Transverse colon (tissue), 4 donors: Measurements from ENCODE around the gene CELA2B. TPM values are rescaled to one million over a fixed set of nuclear protein-coding genes. Genes with fewer than 3 reads are reported as not detected.
"Not testable (repeated sequence)": the region's sequence is repeated elsewhere in the genome, so short reads cannot be mapped to it uniquely, and the experiment has no call there.

Experiments used
- DNase-seq: peaks from one replicate; pipeline ENCODE4 v3.0.0-alpha.2; 2019
- H3K27ac ChIP-seq, 4 donors: fragments of 200-600 bp; sonication (generic); 2 replicates each; pipeline ENCODE4 v1.5.1; 2016 to 2018; ENCODE audit warnings: inconsistent platforms in 4 of 4
- H3K27me3 ChIP-seq: fragments of 200-600 bp; sonication (generic); 2 replicates; pipeline ENCODE4 v1.5.1; 2017; ENCODE audit warnings: inconsistent platforms
- H3K36me3 ChIP-seq, 4 donors: fragments of 200-600 bp; sonication (generic); 2 replicates each; pipeline ENCODE4 v1.5.1; 2017 to 2019; ENCODE audit warnings: inconsistent platforms in 4 of 4
- H3K4me1 ChIP-seq, 4 donors: fragments of 200-600 bp; sonication (generic); 2 replicates each; pipeline ENCODE4 v1.5.1; 2017 to 2020; ENCODE audit warnings: inconsistent platforms in 4 of 4
- H3K4me3 ChIP-seq, 4 donors: fragments of 200-600 bp; sonication (generic); 1 replicate in 1 of 4; 2 replicates in 3 of 4; pipeline versions ENCODE4 v1.5.1 to v1.6.1; 2017 to 2019; ENCODE audit warnings: inconsistent platforms in 4 of 4
- H3K9me3 ChIP-seq, 2 donors: fragments of 200-600 bp; sonication (generic); 2 replicates each; pipeline ENCODE4 v1.5.1; 2017 to 2019; ENCODE audit warnings: inconsistent platforms in 2 of 2
- EP300 ChIP-seq: sonication (generic); formaldehyde crosslinking; IDR thresholded peaks from one replicate; pipeline ENCODE4 v1.6.1; 2017; ENCODE audit warnings: antibody characterized with exemption, low read depth
- POLR2A ChIP-seq: fragments of 450-650 bp; IDR thresholded peaks from one replicate; pipeline ENCODE4 v1.6.1; 2016; ENCODE audit warnings: antibody characterized with exemption, mild to moderate bottlenecking, moderate library complexity
- POLR2AphosphoS5 ChIP-seq, 3 donors: sonication (generic); formaldehyde crosslinking; IDR thresholded peaks; one replicate each; pipeline ENCODE4 v1.6.1; 2016; ENCODE audit warnings: antibody characterized with exemption in 3 of 3
- WGBS, 2 donors: methylation state at CpG; one replicate each; pipeline ENCODE4 v1.1.5; 2018; ENCODE audit warnings: low coverage in 1 of 2; 5-methylcytosine and 5-hydroxymethylcytosine counted together
- in situ Hi-C, 4 donors: fragments of 200-750 bp; cut with MboI; loops; one replicate each; pipeline versions ENCODE4 v1.15.0 to v1.15.1; 2017; ENCODE audit warnings: low sequenced_read_pairs in 3 of 4, low pct_ligation_motif_present in 1 of 4, low pct_unique_long_range_greater_than_20kb in 1 of 4
- intact Hi-C: fragments of 100-400 bp; cut with DNase I; formaldehyde crosslinking; loops from one replicate; pipeline ENCODE4 v1.15.1; 2023; ENCODE audit warnings: low total_unique reads
- total RNA-seq, 4 donors: library from RNA; depleted of rRNA; stranded (reverse); fragments of >200 nt; gene quantifications; one replicate each; pipeline ENCODE4 v1.1.0, GENCODE V29; 2016
- TF ChIP-seq, protein P1 (sequence below), 5 experiments: fragments of 200-600 bp in 3 of 5; fragments of 450-650 bp in 2 of 5; sonication (generic) in 3 of 5; IDR thresholded peaks; 1 replicate in 2 of 5; 2 replicates in 3 of 5; pipeline ENCODE4 v1.5.1; 2016 to 2017; ENCODE audit warnings: antibody characterized with exemption in 5 of 5, inconsistent platforms in 3 of 5, mild to moderate bottlenecking in 2 of 5, moderate library complexity in 1 of 5

CELA2B gene
- total RNA-seq, 4 donors from 2014 or later: not detected

DNA sequence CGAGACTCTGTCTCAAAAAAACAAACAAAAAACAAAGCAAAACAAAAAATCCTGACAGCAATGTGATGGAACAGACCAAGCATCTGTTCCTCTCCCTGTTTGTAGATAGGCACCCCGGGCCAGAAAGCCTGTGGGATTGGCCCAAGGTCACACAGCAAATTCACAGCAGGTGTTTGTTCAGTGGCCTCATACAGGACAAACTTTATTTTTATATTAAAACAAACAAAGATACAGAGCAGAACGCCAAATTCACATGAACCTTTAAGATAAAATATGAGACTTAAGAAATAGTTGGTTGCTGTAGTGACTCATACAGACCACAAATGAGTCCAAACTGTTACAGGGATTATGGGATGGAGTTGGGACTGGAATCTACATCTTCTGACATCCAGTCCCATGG is 21.6 kb upstream of the CELA2B start:
- intact Hi-C loops: no loop called here
- no peak overlapping the region for H3K27ac ChIP-seq
- WGBS, 2 donors: 55% methylated on average over 3 of the region's 3 CpGs; no CpG with 5 or more reads in 1 of the 2 donors

DNA sequence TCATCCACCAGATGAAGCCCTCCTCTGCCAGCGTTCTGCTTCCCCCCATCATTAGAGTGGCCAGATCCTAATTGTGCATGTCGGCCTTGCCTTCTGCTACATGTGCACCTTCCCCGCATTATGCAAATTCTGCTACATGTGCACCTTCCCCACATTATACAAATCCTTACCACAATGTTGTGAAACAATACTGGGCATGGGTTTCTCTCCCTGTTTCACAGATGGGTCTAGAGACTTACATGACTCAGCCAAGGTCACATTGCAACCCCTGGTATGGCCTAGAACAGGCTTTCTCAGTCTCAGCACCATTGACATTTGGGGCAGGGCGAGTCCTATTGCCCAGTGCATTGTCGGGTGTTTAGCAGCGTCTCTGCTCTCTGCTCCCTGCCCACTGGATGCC is 20.4 kb upstream of the CELA2B start:
- H3K27ac ChIP-seq: no peak overlapping the region

More for the DNA sequence above, 21.6 kb upstream of the CELA2B start:
- DNase-seq: no peak
- H3K27me3 ChIP-seq: no peaks in the 10 kb centered on the region
- H3K36me3 ChIP-seq: no peaks in the 10 kb centered on the region
- in situ Hi-C loops: no loop called here
- H3K9me3 ChIP-seq: no peaks in the 10 kb centered on the region
- no peak overlapping the region for H3K4me3 ChIP-seq
- TF ChIP-seq POLR2A: no peak
- TF ChIP-seq EP300: no peak
- TF ChIP-seq POLR2AphosphoS5 (IDR thresholded peaks at IDR 0.05): no peak
- TF ChIP-seq, protein P1, sequence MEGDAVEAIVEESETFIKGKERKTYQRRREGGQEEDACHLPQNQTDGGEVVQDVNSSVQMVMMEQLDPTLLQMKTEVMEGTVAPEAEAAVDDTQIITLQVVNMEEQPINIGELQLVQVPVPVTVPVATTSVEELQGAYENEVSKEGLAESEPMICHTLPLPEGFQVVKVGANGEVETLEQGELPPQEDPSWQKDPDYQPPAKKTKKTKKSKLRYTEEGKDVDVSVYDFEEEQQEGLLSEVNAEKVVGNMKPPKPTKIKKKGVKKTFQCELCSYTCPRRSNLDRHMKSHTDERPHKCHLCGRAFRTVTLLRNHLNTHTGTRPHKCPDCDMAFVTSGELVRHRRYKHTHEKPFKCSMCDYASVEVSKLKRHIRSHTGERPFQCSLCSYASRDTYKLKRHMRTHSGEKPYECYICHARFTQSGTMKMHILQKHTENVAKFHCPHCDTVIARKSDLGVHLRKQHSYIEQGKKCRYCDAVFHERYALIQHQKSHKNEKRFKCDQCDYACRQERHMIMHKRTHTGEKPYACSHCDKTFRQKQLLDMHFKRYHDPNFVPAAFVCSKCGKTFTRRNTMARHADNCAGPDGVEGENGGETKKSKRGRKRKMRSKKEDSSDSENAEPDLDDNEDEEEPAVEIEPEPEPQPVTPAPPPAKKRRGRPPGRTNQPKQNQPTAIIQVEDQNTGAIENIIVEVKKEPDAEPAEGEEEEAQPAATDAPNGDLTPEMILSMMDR (IDR thresholded peaks at IDR 0.05): no peak
- H3K4me1 ChIP-seq: no peaks in the 10 kb centered on the region

DNA sequence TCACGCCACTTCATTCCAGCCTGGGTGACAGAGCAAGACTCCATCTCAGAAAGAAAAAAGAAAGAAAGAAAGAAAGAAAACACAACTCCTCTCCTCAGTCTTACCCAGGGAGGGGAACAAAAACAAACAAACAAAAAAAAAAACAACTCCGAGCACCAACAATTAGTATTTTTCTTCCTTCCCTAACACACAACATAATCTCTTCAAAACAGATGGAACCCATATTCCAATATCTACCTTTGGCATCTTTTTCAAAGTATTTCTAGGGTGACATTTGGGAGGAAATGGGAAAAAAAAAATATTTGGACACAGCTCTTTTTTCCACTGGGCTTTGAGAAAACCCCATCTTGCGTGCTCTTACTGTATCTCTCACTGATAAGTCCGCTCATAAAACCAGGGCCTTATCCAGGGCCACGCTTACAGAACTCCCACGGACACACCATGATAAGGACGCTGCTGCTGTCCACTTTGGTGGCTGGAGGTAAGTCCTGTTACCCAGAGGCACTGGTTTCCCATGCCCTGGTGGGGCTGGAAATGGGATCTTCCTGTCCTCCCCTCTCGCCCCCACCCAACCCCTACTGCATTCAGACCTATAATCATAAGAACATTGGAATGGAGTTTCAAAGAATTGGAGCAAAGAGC is 19.5 kb upstream of the CELA2B start, which contains the start of gene CELA2A:
Gene CELA2A (plus strand): TSS at position 420 of the 642 bp plus-strand sequence. CDS start 22 bp downstream, at position 442.
- no peak within 1 kb of the TSS for H3K27ac ChIP-seq
- no peaks in the 10 kb centered on the region for H3K27me3 ChIP-seq
- no peak for DNase-seq
- TF ChIP-seq POLR2AphosphoS5 (IDR thresholded peaks at IDR 0.05): no peak
- no peak for TF ChIP-seq POLR2A
- no peak for TF ChIP-seq EP300
- TF ChIP-seq, protein P1 (IDR thresholded peaks at IDR 0.05): no peak
- no peak within 1 kb of the TSS for H3K4me3 ChIP-seq
- no peaks in the 10 kb centered on the region for H3K4me1 ChIP-seq
- intact Hi-C loops: no loop called here
- in situ Hi-C loops: no loop called here
- WGBS, 2 donors: 81 to 86% methylated on average over 6 to 8 of the region's 8 CpGs
- H3K36me3 ChIP-seq: no peaks in the 10 kb centered on the region
- no peaks in the 10 kb centered on the region for H3K9me3 ChIP-seq

More for the DNA sequence above, 20.4 kb upstream of the CELA2B start:
- intact Hi-C loops (no loop called here), in situ Hi-C loops (no loop called here)
- Histone ChIP-seq H3K9me3 (no peaks in the 10 kb centered on the region), H3K4me1 (no peaks in the 10 kb centered on the region), H3K27me3 (no peaks in the 10 kb centered on the region), H3K36me3 (no peaks in the 10 kb centered on the region), H3K4me3 (no peak overlapping the region)
- no peak for TF ChIP-seq POLR2AphosphoS5 (IDR thresholded peaks at IDR 0.05)
- no peak for DNase-seq
- 79 to 80% methylated on average over 1 to 6 of the region's 6 CpGs for WGBS, 2 donors

DNA sequence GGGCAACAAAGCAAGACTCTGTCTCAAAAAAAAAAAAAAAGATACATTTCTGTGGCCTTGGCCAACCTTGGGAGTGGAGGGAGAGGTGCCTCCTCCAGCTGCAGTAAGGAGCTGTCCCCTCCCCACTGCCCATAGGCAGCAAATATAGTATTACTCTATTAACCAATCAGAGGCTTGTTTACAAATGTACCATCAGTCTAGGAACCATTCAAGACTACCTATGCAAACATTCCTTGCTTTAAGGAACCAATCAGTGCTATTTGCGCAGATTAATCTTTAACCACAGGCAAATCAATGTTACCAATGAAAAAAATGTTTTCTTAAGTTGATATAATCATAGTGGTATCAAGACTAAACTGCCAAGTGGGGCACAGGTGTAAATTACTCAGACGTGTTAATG is 18.3 kb upstream of the CELA2B start:
- WGBS, 2 donors: 63 to 75% methylated on average over 2 of the region's 2 CpGs
- Histone ChIP-seq H3K4me3 (no peak overlapping the region), H3K4me1 (no peaks in the 10 kb centered on the region), H3K27me3 (no peaks in the 10 kb centered on the region), H3K27ac (no peak overlapping the region), H3K9me3 (no peaks in the 10 kb centered on the region), H3K36me3 (no peaks in the 10 kb centered on the region)
- TF ChIP-seq POLR2AphosphoS5 (IDR thresholded peaks at IDR 0.05) (no peak), POLR2A (no peak)
- TF ChIP-seq, protein P1 (IDR thresholded peaks at IDR 0.05): no peak
- intact Hi-C loops: no loop called here
- in situ Hi-C loops: no loop called here
- DNase-seq: no peak

DNA sequence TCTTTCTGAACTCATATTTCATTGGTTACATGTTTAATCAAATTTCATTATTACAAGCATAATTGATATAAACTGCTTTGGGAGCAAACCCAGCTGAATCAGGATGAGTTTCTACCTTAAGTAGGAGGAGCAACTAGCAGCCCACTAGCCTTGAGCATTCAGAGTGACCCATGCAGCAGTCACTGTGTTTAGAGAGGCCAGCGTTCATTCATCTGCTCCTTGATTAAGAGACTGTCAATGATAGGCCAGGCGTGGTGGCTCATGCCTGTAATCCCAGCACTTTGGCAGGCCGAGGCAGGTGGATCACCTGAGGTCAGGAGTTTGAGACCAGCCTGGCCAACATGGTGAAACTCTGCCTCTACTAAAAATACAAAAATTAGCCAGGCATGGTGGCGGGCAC is 17.5 kb upstream of the CELA2B start:
- H3K27ac ChIP-seq, intact Hi-C loops, H3K36me3 ChIP-seq, H3K4me3 ChIP-seq, DNase-seq, H3K27me3 ChIP-seq, in situ Hi-C loops, H3K9me3 ChIP-seq, H3K4me1 ChIP-seq: not testable (repeated sequence)
- 90% methylated on average over 4 of the region's 4 CpGs; no CpG with 5 or more reads in 1 of the 2 donors for WGBS, 2 donors
